Loucy (cell line): Measurements from ENCODE around the gene PLAAT3.

Experiments used
- CTCF ChIP-seq: fragments of 200-600 bp; sonication (generic); conservative IDR thresholded peaks from 2 replicates; pipeline ENCODE4 v1.5.1; 2014; ENCODE audit warnings: mild to moderate bottlenecking, antibody characterized with exemption, low read length
- EZH2phosphoT487 ChIP-seq: fragments of 200-600 bp; IDR thresholded peaks from 2 replicates; pipeline ENCODE4 v1.6.1; 2018; ENCODE audit warnings: antibody characterized with exemption, mild to moderate bottlenecking, moderate library complexity, borderline replicate concordance

- TF ChIP-seq CTCF (no peak), EZH2phosphoT487 (no peak)
Observed at GRCh38 chr11:63613517-63614135, 607 bp downstream of the PLAAT3 start.
